HG02642 (cell line): Measurements from ENCODE around the gene PCSK5.

Source experiments
- ATAC-seq: cut with Tn5 transposase; IDR thresholded peaks from one replicate; pipeline ENCODE4 v1.9.1; 2021; ENCODE audit warnings: mild to moderate bottlenecking; ENCODE audit not compliant: unreplicated experiment, poor library complexity

Gene PCSK5

DNA sequence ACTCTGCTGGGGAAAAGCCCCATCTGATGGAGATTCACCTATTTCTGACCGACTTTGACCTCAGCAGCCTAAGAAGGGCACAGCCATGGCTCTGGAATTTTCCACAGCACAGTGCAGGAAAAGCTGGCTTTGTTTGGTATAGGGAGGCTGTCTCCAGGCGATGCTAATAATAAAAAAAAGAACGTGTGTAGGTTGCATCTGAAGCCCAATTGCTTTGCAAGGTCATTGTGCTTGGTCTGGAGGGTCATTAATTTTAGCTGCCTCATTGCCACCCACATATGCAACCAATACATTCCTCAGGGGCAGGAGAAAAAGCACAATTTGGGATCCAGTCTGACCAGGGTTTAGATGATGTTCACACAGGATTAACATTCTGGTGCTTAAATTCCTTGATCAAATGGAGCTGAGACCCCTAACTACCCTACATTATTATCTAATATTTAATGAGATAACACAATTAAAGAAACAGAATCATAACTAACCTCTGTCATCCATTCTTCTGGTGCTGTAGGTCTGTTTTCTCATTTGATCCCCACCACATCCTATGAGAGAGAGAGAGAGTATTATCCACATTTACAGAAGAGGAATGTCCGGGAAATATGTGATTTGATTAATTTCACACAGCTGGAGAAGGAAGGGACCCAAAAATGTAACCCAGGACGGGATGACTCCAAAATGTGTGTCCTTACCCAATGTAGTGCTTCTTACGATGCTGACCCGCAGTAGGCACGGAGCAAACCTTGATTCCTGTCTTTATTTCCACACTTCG, 327.8 kb downstream of the PCSK5 start:
- ATAC-seq, result no peak

DNA sequence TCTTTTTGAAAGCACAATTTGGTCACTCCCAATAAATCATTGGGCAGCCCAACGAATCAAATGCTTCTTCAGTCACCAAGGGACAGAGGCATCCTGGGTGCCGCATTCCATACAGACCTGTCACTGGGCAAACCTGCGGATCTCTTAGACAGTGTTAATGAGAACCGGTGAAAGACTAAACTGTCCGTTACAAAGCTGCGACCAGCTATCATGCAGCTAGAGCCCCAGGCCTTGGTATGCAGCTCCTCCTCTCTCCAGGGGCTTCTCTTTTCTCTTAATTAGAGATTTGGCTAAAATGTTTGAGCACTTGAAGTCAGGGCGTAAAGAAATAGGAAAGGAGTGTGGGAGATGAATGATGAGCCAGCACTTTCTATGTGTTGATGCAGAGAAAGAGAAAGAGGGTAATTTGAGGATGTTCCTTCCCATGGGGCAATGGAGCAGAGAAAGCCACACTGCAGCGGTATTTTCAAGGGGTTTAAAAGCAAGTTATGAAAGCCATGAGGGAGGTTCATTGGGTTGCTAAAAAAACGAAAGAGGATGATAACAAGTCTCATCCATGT, 328.5 kb downstream of the PCSK5 start:
- no peak for ATAC-seq

DNA sequence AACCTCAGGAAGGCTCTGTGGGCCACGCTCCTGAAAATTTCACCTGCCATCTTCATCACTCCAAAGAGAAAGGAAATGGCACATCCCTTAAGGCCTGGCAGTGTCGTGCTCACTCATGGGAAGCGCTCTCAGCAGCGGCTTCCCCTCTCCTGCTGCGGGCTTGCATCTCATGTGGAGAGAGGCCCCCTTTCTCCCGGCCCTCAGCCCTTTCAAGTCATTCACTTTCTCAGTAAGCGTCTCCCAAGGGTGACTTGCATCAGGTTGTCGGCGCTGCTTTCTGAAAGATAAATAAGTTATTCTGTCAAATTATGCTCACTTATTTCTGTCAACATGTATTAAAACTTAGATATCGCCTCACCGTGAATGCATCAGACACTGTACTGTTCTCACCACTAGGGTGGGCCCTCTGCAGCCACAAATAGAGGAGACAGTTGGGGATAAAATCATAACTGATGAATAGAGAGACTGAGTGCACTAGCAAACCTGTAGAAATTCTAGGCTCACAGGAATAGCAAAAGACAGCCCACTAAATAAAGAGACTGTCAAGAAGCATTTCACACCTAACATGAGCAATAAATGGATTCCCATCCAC, 329.2 kb downstream of the PCSK5 start:
- no peak for ATAC-seq

DNA sequence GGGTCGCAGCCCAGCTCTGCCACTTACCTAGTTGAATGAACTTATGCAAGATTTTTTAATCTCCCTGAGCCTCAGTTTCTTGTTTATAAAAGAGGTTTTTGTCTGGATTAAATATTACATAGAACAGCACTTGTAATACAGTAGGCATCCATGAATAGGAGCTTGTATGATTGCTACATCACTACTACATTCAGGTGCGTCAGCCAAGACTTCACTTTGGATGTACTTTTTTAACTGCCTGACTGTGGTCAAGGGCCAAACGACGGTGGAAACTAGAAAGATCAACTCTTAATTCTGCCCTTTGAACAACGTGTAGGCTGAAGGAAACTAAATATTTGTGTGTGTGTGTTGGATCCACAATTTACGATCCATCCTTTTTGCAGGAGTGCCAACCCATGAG, 330.9 kb downstream of the PCSK5 start:
- ATAC-seq, result no peak

DNA sequence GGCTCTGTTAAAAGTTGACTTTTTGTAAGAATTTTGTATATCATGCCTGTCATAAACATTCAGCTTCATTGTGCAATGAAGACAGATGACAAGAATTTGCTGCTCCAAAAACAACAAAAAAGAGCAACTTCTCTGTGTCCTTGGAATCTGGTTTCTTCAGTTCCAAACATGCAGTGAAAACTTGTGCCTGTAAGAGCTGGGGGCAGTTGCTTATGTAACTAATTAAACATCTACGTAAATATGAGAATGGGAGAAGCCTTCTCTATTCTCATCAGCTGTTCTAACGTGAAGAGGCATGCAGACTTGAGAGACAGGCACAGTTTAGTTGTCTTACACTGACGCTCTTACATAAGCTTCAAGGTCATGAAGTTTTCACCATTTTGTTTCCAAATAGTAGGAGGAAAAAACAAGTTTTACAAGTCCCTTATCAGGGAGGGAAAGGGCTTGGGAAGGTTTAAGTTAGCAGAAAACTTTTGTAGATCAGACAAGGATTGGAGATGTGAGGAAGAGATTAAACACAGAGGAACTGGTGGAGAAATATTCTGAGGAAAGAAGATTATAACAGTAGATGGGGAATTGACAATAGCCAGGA, 333.4 kb downstream of the PCSK5 start:
- no peak for ATAC-seq

DNA sequence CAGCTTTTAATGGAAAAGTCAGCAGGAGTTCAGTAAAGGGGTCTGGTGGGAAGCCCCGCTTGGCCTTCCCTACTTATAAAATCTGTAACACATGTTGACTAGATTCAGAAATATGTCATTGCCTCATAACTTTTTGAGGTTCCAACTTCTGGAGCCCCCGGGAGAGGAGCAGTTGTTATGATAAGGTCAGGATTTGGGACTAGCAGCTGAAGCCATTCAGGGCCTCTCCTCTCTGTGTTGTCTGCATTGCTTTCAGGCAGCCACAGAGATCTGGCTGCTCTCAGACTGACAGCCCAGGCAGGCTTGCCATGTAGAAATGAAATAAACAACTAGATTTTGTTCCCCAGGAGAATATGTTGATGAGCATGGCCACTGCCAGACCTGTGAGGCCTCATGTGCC, 336.7 kb downstream of the PCSK5 start:
- no peak for ATAC-seq

DNA sequence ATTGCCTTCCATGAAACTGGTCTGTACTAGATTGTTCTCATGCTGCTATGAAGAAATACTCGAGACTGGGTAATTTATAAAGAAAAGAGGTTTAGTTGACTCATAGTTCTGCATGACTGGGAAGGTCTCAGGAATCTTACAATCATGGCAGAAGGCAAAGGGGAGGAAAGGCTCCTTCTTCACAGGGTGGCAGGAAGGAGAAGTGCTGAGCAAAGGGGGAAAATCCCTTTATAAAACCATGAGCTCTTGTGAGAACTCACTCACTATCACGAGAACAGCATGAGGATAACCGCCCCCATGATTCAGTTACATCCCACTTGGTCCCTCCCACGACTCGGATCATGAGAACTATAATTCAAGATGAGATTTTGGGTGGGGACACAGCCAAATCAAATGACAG, 340.5 kb downstream of the PCSK5 start:
- ATAC-seq, result no peak

DNA sequence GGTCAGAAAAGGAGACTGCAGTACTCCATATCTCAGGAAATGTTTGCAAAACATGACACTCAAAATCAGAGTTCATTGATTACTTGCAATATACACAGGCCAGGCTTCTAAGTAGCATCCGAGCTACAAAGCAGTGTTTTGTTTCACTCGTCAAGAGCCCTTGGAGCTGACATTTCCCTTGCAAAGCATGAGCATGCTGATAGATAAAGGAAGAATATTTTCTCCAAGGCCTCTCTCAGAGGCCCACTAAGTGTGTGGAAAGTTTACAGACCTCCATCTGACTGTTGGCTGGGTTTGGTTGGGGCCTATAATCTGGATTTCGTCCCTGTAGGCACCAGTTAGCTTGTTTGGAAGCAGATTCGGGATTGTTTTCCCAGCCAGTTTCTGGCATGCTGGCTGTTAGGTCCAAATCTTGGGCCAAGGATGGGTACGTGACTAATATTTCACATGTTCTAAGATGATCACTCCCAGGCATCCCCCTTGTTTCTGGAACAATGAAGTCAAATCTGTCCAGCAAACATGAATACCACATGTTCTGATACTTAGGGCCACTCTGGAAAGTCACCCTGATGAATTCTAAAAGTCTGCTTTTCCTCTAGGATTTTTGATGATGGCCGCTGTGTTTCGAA, 342.5 kb downstream of the PCSK5 start:
- ATAC-seq, result no peak

DNA sequence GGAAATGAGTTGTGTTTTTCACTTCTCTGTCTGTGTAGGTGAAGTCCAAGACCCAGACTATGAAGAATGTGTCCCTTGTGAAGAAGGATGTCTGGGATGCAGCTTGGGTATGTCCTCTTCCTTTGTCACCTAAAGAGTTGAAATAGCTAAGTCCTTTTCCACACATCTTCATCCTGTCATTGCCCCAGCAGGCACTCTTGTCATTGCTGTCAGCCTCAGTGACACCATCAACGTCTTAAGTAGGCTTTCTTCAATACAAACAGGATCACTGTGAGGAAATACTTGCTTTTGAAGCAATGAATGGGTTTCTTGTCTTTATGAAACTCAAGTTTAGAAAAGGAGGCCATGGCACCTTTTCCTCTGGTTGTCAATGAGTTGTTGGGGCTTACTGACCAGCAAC, 350.1 kb downstream of the PCSK5 start:
- ATAC-seq, result no peak

DNA sequence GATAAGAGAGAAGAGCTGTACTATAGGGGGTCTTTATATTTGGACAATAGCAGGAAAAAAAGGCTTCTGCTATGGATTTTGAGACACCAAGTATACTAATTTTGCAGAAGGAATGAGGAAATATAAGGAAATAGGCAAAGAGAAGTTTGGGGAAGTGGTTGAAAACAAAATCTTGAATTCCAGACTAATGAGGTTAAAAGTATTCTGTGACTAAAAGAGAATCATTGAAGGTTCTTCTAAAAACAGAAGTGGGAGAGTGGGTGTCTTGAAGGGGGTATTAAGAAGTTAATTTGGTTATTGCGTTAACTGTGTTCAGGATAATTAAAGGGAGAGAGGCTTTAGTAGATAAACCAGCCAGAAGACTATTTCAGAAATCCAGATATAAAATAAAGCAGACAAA, 355.0 kb downstream of the PCSK5 start:
- ATAC-seq, result no peak

DNA sequence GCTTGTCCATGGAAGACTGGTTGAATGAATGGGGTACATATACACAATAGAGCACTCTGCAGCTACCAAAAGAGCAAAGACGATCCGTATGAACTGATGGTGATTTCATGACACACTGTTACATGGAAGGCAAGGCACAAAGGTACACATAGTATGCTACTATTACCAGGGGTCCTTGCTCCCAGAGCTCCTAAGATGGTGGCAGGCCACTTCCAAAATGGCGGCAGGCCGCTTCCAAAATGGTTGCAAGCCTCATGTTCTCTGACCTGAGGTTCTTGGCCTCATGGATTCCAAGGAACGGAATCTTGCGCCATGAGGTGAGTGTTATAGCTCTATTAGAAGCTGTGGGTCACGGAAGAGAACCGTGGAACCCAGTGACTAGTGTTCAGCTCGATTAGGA, 356.2 kb downstream of the PCSK5 start:
- no peak for ATAC-seq

DNA sequence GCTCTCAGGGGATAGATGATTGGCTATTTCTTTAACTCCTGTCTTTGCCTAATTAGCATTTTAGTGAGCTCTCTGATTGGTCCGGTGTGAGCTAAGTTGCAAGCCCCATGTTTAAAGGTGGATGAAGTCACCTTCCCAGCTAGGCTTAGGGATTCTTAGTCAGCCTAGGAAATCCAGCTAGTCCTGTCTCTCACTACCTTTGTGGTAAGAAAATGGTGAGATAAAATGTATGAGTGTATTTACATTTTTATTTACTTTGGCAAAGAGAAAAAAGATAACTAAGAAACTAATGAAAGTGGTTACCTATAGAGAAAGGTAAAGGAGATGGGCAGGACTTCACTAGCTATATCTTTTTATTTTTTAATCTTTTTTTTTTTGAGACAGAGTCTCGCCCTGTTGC, 357.0 kb downstream of the PCSK5 start:
- ATAC-seq, result no peak

DNA sequence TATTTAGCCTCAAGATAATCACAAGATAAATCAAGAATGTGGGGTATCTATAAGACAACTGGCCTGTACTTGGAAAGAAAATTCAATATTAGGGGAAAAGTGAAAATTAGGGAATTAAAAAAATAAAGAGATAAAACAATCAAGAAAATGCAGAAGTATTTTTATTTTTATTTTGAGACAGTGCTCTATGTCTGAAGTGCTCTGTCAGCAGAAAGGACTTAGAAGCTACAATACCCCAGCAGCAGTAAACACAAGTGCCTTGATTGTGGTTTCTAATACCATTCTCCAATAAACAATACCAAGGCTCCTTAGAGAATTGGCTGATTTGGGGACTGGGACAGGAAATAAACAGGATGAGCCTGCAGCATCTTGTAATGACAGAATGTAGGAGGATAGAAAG, 358.8 kb downstream of the PCSK5 start:
- ATAC-seq, result no peak

DNA sequence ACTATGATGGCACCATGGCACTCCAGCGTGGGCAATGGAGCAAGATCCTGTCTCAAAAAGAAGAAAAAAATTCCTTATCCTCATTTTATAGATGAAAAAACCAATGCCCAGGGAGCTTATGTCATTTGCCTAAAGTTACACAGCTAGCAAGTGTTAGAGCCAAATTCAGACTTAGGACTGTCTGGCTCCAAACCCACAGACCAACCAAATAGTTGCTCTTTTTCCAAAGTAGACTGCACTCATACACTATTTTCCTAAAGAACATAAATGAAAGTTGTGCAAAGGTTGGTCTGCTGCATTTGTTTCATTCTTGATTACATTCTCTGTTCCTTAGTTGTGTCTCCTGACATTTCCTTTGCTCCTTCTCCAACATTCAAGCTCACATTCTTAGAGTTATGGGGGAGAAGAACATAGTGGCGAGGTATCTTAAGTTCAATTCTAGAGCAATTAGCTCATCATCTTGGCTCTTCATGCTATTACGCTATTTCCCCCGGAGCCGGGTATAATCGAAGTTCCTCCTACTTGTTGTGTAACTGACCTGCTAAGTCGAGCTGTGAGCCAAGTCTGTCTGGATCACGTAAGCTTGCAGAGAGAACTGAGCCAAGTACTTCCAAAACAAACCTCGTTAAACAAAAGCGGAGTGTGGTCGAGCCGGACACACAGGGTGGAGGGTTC, 365.4 kb downstream of the PCSK5 start:
- ATAC-seq, result no peak

DNA sequence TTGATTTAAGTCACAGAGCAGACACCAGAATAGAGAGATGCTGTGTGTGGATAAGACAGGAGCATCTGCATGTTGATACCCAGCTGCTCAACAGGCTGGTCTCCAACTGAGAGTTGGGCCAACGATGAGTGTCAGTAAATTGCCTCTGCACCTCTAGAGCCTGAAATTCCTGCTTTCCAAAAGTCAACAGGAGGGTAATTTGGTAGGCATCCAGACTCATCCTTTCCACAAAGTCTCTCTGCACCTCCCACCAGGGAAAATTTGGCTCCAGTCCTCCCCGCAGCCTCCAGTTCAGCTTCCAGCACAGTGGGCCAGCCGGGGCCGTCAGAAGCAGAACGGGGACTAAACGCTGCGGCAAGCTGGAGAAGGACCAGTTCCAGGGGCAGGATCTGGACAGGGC, 366.8 kb downstream of the PCSK5 start:
- no peak for ATAC-seq

DNA sequence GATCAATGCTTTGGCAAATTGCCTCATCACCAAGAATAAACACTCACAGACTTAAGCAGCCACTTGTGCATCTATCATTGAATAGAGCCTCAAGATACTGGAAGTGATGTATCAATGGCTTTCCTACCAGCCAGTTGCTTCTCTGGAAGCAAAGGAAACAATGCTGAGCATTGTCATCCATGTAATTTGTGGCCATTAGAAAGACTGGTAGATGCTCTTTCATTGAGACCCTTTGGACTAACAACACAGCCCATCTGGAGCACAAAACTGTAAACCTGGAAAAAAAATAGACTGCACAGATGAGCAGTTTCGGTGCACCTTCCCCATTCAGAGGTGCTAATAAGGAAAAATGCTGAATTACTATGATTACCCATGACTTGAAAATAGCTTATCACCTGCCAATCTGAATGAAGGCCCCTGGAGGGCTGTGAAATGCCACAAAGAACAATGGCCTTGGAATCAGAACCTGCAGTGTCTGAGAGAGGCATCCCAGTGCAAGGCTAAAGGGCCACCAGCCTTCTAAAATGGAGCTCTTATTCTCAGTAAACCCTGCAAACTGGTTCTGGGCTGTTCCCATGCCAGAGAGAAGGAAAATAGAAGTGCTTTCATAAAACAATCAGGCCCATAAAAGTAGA, 376.3 kb downstream of the PCSK5 start:
- no peak for ATAC-seq

DNA sequence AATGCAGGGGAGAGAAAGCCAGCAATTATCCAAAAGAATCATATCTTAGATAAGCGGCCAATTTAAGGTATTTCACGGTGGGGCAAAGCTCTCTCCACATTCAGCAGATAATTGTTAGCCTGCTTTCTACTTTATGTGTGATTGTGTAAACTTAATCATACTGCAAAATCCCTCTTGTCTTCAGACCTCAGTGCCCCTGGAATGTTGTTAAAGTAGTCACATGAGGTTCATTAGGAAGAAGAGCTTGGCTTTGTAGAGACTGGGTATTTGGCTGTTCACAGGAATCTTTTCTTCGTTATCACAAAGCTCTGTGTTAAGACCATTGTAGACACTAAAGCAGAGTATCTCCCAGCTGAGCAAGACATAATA, 376.8 kb downstream of the PCSK5 start:
- no peak for ATAC-seq

DNA sequence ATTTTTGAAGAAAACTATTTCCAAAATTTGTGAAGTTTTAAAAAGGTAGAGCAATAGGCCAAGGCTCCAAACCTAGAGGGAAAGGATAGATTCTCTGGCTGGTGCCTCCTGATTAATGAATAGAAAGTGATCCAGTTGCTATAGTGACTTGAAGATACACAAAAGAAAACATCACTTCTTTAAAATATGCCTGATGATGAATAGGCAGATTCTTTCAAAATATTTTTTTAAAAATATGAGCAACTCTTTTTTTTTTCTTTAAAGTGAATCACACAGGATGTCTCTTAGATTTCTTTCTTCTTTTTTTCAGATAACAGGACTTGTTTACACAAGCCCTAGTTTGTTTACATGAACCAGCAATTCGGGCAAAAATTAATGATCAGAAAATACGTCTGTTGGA, 379.3 kb downstream of the PCSK5 start:
- ATAC-seq, result no peak

DNA sequence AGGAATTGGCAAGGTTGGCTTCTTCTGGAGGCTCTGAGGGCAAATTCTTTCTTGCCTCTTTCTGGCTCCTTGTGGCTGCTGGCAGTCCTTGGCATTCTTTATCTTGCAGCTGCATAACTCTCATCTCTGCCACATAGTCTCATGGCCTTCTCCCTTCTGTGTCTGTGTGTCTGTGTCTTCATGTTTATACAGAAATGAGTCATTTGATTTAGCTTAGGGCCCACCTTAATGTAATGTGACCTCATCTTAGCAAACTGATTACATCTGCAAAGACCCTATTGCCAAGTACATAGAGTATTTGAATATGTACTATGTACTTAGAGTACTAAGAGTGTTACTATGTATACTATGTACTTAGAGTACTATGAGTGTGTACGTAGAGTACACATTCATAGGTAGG, 381.3 kb downstream of the PCSK5 start:
- ATAC-seq, result no peak

DNA sequence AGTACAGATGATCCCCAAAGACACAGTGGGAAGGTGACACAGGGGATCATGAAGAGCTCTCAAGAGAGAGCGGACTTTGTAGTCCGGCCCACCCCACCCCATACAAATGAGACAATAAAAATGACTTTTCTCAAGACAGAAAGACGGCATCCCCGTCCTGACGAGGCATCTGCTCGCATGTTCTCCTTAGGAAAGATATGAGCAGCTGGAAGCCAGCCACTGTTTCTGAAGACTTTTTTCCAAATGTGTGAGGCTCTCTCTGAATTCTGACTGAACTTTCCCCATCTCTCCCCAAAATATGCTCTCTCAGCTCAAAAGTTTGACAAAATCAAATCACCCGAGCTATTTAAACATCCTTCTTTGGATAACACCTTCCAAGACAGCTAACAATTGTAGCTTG, 398.6 kb downstream of the PCSK5 start:
- ATAC-seq, result no peak
